OCI-LY3 (cell line): ENCODE results near the gene ERBB3.

Experiments
- CTCF ChIP-seq: fragments of 200-600, 300-600 bp; sonication (generic); IDR thresholded peaks from 2 replicates; pipeline ENCODE4 v1.5.1; 2014; ENCODE audit warnings: antibody characterized with exemption, low read length, low read depth
- EZH2phosphoT487 ChIP-seq: fragments of 200-600 bp; shearing (Covaris generic); IDR thresholded peaks from 2 replicates; pipeline ENCODE4 v1.6.1; 2018; ENCODE audit warnings: antibody characterized with exemption, mixed run types, low read depth

DNA sequence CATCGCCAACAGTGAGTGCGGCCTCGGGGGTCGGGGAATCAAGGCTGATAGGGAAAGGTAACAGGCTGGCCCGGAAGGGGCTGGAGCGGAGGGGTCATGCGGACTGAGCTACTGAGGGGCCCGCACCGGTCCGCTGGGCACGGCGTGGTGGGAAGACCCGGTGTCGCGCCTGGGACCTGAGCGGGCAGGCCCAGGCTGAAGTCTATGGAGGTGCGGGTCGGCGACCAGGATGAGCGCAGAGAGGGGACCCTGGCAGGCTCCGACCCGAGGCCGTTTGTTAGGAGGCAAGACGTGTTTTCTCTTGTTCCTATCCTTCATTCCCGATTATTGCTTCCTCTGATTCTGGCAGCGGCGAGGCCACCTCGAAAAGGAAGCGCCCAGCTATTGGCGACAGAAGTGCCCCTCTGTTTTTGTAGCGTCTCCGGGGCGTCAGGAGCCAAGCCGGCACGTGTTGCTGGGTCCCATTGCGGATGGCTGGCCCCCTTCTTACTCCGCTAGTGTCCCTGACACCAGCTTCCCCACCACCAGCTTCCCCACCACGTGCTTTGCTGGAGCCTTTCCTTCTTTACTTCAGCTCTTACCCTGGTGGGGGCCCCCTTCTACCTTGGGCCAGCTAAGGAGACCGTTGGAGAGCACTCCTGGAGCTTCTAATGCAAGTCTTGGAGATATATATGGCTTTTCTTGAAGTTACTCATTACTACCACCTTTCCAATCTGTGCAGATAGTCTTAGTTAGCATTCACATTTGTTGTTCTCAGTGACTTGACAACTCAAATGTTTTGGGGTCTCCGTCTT, 25.0 kb downstream of the ERBB3 start:
- 0 out of 2 replicates have a peak, but pooled peaks have one; percentile 6 for TF ChIP-seq CTCF
- TF ChIP-seq EZH2phosphoT487 = no peak
